Natural killer cell (primary cell): ENCODE measurements around the gene RIMS4. TPM values are rescaled to one million over a fixed set of nuclear protein-coding genes. Genes with fewer than 3 reads are reported as not detected.
A peak's percentile ranks its signal among the peaks of the same experiment; 100 is the strongest.

Experiments used
- ATAC-seq, 3 donors: fragments of 150-1000 bp in 2 of 3; fragments of 200-7000 bp in 1 of 3; cut with Tn5 transposase; 1 replicate in 1 of 3; 2 replicates in 2 of 3; pipeline ENCODE4 v1.10.0; 2021; ENCODE audit warnings: mild to moderate bottlenecking in 2 of 3, moderate library complexity in 2 of 3
- DNase-seq, 2 donors: peaks; one replicate each; pipeline versions ENCODE4 v3.0.0 to v3.0.0-alpha.2; 2013 to 2021; ENCODE audit warnings: mixed read lengths in 1 of 2
- H3K27ac ChIP-seq: one replicate; pipeline ENCODE4 v1.5.1; 2013; ENCODE audit warnings: mild to moderate bottlenecking, low read length
- H3K27me3 ChIP-seq: one replicate; pipeline ENCODE4 v1.6.1; 2013; ENCODE audit warnings: low read length; ENCODE audit not compliant: control insufficient read depth, insufficient read depth
- H3K36me3 ChIP-seq: one replicate; pipeline ENCODE4 v1.6.1; 2013; ENCODE audit warnings: low read length; ENCODE audit not compliant: control insufficient read depth, insufficient read depth
- H3K4me1 ChIP-seq: one replicate; pipeline ENCODE4 v1.6.1; 2013; ENCODE audit warnings: low read length; ENCODE audit not compliant: control insufficient read depth, insufficient read depth
- H3K4me3 ChIP-seq: one replicate; pipeline ENCODE4 v1.5.1; 2013; ENCODE audit warnings: low read length
- H3K9me3 ChIP-seq: one replicate; pipeline ENCODE4 v1.6.1; 2013; ENCODE audit warnings: low read length; ENCODE audit not compliant: control insufficient read depth, insufficient read depth
- H3K27ac Mint-ChIP-seq, 2 donors: one replicate each; pipeline ENCODE4 v1.8.0; 2022; ENCODE audit warnings: mild to moderate bottlenecking in 2 of 2, mixed read lengths in 2 of 2, moderate library complexity in 1 of 2
- H3K27me3 Mint-ChIP-seq, 2 donors: one replicate each; pipeline ENCODE4 v1.8.0; 2022; ENCODE audit warnings: low read depth in 2 of 2, mixed read lengths in 2 of 2
- H3K36me3 Mint-ChIP-seq: one replicate; pipeline ENCODE4 v1.8.0; 2022; ENCODE audit warnings: mixed read lengths
- H3K4me1 Mint-ChIP-seq, 2 donors: one replicate each; pipeline ENCODE4 v1.8.0; 2022; ENCODE audit warnings: mixed read lengths in 2 of 2
- H3K4me3 Mint-ChIP-seq: one replicate; pipeline ENCODE4 v1.8.0; 2022; ENCODE audit warnings: mild to moderate bottlenecking, moderate library complexity, mixed read lengths
- H3K9me3 Mint-ChIP-seq, 2 donors: one replicate each; pipeline ENCODE4 v1.8.0; 2022; ENCODE audit warnings: mixed read lengths in 2 of 2
- WGBS: methylation state at CpG from one replicate; pipeline ENCODE4 v1.1.7; 2013; ENCODE audit warnings: missing lambda C conversion rate; ENCODE audit not compliant: insufficient coverage; 5-methylcytosine and 5-hydroxymethylcytosine counted together
- intact Hi-C: fragments of 100-400 bp; cut with micrococcal nuclease; formaldehyde crosslinking; loops from one replicate; pipeline ENCODE4 v1.14.2; 2022
- total RNA-seq, 4 donors: library from RNA; stranded (reverse); fragments of 120-200 nt in 1 of 4; gene quantifications; one replicate each; pipeline versions ENCODE4 v1.2.3 to v1.2.4, GENCODE V29; 2013 to 2022
- TF ChIP-seq, protein P1 (sequence below): fragments of 200-600 bp; IDR thresholded peaks from one replicate; pipeline ENCODE4 v1.8.0; 2022; ENCODE audit warnings: antibody characterized with exemption

Gene RIMS4
- total RNA-seq, 3 donors from 2014 or later (not counting 1 experiment from before 2014, with no cell fraction given): not detected

DNA sequence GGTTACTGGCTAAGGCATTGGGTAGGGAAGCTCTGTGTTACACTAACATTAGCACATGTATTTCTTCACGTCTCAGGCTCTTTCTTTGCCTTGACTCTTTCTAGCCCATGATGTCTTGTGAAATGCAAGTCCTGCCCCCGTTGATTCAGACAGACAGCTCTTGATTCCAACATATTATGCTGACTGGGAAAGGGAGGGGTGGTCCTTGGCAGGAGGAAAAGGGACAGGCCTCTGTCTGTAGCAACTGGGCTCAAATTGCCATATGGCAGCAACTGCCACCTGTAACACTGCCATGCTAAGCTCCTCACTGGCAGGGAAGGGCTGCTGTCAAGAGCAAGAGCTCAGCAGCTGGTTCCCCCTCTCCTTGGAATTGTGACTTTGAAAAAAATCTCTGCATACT is 70.4 kb downstream of the RIMS4 start:
- Mint-ChIP-seq H3K9me3 (no peaks in the 10 kb centered on the region), H3K4me1 (peaks cover 12 to 17% of the 10 kb centered on the region in 2 donors), H3K36me3 (no peaks in the 10 kb centered on the region), H3K27me3 (peaks cover 24 to 27% of the 10 kb centered on the region in 2 donors), H3K27ac (no peak overlapping the region), H3K4me3 (no peak overlapping the region)
- ATAC-seq (no peak), DNase-seq (no peak)
- Histone ChIP-seq H3K9me3 (no peaks in the 10 kb centered on the region), H3K27ac (no peak overlapping the region), H3K27me3 (no peaks in the 10 kb centered on the region), H3K4me3 (no peak overlapping the region), H3K4me1 (peaks cover 4% of the 10 kb centered on the region), H3K36me3 (no peaks in the 10 kb centered on the region)
- intact Hi-C loops: loop anchor here (5.0 kb wide), 1 partner anchor 523 kb away; no protein-coding TSS in a partner anchor
- TF ChIP-seq, protein P1, sequence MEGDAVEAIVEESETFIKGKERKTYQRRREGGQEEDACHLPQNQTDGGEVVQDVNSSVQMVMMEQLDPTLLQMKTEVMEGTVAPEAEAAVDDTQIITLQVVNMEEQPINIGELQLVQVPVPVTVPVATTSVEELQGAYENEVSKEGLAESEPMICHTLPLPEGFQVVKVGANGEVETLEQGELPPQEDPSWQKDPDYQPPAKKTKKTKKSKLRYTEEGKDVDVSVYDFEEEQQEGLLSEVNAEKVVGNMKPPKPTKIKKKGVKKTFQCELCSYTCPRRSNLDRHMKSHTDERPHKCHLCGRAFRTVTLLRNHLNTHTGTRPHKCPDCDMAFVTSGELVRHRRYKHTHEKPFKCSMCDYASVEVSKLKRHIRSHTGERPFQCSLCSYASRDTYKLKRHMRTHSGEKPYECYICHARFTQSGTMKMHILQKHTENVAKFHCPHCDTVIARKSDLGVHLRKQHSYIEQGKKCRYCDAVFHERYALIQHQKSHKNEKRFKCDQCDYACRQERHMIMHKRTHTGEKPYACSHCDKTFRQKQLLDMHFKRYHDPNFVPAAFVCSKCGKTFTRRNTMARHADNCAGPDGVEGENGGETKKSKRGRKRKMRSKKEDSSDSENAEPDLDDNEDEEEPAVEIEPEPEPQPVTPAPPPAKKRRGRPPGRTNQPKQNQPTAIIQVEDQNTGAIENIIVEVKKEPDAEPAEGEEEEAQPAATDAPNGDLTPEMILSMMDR: no peak
- WGBS: 67% methylated on average over 2 of the region's 2 CpGs

DNA sequence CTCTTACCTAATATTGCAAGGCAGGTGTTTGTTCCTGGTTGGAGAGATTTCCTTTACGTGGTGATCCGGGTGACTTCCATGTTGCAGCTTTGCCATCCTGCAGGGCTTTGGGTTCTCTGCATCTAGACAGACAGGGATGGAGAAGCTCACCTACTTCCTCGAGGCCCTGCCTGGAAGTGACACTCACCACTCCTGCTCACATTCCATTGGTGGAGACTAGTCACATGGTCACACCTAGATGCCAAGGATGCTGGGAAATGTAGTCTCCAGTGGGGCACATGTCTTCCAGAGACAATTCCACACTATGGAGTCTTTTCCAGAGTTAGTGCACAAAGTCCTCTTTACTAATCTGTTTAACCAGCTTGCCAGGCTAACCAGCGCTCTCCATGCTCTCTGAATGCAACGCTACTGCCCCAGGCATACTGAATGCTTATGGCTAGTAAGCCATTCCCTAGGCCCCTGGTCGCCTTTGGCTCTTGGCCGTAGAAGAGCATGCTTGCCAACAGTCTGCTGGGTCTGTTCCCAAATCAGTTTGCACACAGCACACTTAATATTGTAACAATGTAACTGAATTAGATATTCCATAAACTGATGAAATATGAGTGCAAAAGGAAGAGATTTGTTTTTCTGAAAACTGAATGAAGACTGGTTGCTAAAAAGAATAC is 71.4 kb downstream of the RIMS4 start:
- WGBS: 78% methylated on average over 7 of the region's 7 CpGs
- Mint-ChIP-seq H3K4me3 (no peak overlapping the region), H3K27ac (no peak overlapping the region), H3K9me3 (no peaks in the 10 kb centered on the region), H3K36me3 (no peaks in the 10 kb centered on the region), H3K27me3 (peaks cover 16 to 18% of the 10 kb centered on the region in 2 donors), H3K4me1 (peaks cover 12 to 16% of the 10 kb centered on the region in 2 donors)
- H3K4me1 ChIP-seq: peaks cover 4% of the 10 kb centered on the region
- no peak overlapping the region for H3K4me3 ChIP-seq
- DNase-seq (peak in 1 of 2 donors; percentile 74), ATAC-seq (peak in 2 of 3 donors; percentile 63)
- H3K27me3 ChIP-seq: no peaks in the 10 kb centered on the region
- intact Hi-C loops: loop anchor here (5.0 kb wide), 1 partner anchor 522 kb away; no protein-coding TSS in a partner anchor
- no peak overlapping the region for H3K27ac ChIP-seq
- no peaks in the 10 kb centered on the region for H3K36me3 ChIP-seq
- TF ChIP-seq, protein P1: no peak
- H3K9me3 ChIP-seq: no peaks in the 10 kb centered on the region

DNA sequence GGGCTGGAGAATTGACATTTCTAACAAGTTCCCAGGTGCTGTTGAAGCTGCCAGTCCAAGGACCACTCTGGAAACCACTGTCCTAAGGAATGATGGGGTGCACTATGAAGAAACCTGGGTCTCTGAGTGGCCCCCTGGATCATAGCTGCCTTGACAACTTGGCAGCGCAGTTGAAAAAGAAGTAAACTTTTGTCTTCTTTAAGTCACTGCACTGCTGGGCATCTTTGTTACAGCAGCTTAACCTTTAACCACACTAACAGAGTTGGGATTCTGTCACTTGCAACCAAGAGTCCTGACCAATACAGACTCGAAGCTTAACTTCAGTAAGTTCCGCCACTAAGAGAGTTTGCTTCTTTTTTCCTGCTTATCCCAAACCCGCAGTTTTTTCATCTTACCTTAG is 73.2 kb downstream of the RIMS4 start:
- DNase-seq (no peak), ATAC-seq (no peak)
- Histone ChIP-seq H3K36me3 (no peaks in the 10 kb centered on the region), H3K27me3 (no peaks in the 10 kb centered on the region), H3K4me3 (no peak overlapping the region), H3K4me1 (peaks cover 4% of the 10 kb centered on the region), H3K27ac (no peak overlapping the region), H3K9me3 (no peaks in the 10 kb centered on the region)
- no peak overlapping the region for H3K27ac Mint-ChIP-seq
- TF ChIP-seq, protein P1: no peak
- H3K4me1 Mint-ChIP-seq: peaks cover 12 to 20% of the 10 kb centered on the region in 2 donors
- 100% methylated on average over 4 of the region's 4 CpGs for WGBS
- H3K36me3 Mint-ChIP-seq: no peaks in the 10 kb centered on the region
- intact Hi-C loops: loop anchor here (5.0 kb wide), 1 partner anchor 520 kb away; no protein-coding TSS in a partner anchor
- no peaks in the 10 kb centered on the region for H3K9me3 Mint-ChIP-seq
- H3K27me3 Mint-ChIP-seq: peaks cover 3 to 10% of the 10 kb centered on the region in 2 donors
- no peak overlapping the region for H3K4me3 Mint-ChIP-seq
